ENCODE results near the gene MIA. TPM values are rescaled to one million over a fixed set of nuclear protein-coding genes. Genes with fewer than 3 reads are reported as not detected.
"Not testable (repeated sequence)": the region's sequence is repeated elsewhere in the genome, so short reads cannot be mapped to it uniquely, and the experiment has no call there.

Gene MIA
- total and polyA plus RNA-seq, 12 donors: 0.63 to 2.4 (median 1.1) TPM; not detected in 5

GRCh38 chr19:40783711-40784110, 8.4 kb downstream of the MIA start:
- Histone ChIP-seq H3K4me1 (peaks cover 4 to 11% (median 6%) of the 10 kb centered on the region in 9 donors), H3K9me3 (no peaks in the 10 kb centered on the region), H3K4me3 (no peak overlapping the region), H3K27ac (no peak overlapping the region), H3K27me3 (no peaks in the 10 kb centered on the region), H3K36me3 (peaks cover 0 to 58% (median 0%) of the 10 kb centered on the region in 9 donors)
- ATAC-seq (no peak), DNase-seq (no peak)
- intact Hi-C loops (cut with DNase I): no loop called here
- WGBS, 2 donors: 95 to 98% methylated on average over 14 of the region's 14 CpGs
- TF ChIP-seq, protein P1, sequence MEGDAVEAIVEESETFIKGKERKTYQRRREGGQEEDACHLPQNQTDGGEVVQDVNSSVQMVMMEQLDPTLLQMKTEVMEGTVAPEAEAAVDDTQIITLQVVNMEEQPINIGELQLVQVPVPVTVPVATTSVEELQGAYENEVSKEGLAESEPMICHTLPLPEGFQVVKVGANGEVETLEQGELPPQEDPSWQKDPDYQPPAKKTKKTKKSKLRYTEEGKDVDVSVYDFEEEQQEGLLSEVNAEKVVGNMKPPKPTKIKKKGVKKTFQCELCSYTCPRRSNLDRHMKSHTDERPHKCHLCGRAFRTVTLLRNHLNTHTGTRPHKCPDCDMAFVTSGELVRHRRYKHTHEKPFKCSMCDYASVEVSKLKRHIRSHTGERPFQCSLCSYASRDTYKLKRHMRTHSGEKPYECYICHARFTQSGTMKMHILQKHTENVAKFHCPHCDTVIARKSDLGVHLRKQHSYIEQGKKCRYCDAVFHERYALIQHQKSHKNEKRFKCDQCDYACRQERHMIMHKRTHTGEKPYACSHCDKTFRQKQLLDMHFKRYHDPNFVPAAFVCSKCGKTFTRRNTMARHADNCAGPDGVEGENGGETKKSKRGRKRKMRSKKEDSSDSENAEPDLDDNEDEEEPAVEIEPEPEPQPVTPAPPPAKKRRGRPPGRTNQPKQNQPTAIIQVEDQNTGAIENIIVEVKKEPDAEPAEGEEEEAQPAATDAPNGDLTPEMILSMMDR (IDR thresholded peaks at IDR 0.05): no peak

GRCh38 chr19:40784146-40784545, 8.8 kb downstream of the MIA start:
- H3K27me3 ChIP-seq; H3K9me3 ChIP-seq; intact Hi-C loops (cut with DNase I); H3K4me3 ChIP-seq; H3K27ac ChIP-seq; H3K4me1 ChIP-seq; ATAC-seq; DNase-seq: not testable (repeated sequence)
- H3K36me3 ChIP-seq: peaks cover 0 to 62% (median 0%) of the 10 kb centered on the region in 9 donors
- WGBS, 2 donors: 93 to 98% methylated on average over 2 of the region's 2 CpGs

- no peak for ATAC-seq
- peaks cover 0 to 68% (median 0%) of the 10 kb centered on the region in 9 donors for H3K36me3 ChIP-seq
- TF ChIP-seq, protein P1 (IDR thresholded peaks at IDR 0.05): no peak
These were observed 10.2 kb downstream of the MIA start for GRCh38 chr19:40785526-40785925.

GRCh38 chr19:40786060-40787037, 11.0 kb downstream of the MIA start:
- Histone ChIP-seq H3K4me3 (no peak overlapping the region), H3K27me3 (no peaks in the 10 kb centered on the region), H3K27ac (no peak overlapping the region), H3K36me3 (peaks cover 0 to 74% (median 0%) of the 10 kb centered on the region in 9 donors), H3K4me1 (no peaks in the 10 kb centered on the region), H3K9me3 (no peaks in the 10 kb centered on the region)
- ATAC-seq: peak in 1 of 8 donors; percentile 46
- TF ChIP-seq, protein P1 (IDR thresholded peaks at IDR 0.05): no peak
- no peak for DNase-seq
- WGBS, 2 donors: 92 to 95% methylated on average over 25 of the region's 25 CpGs
- intact Hi-C loops (cut with DNase I): no loop called here

More at GRCh38 chr19:40785526-40785925, 10.2 kb downstream of the MIA start:
- no peaks in the 10 kb centered on the region for H3K27me3 ChIP-seq
- 60 to 64% methylated on average over 1 of the region's 1 CpG for WGBS, 2 donors
- DNase-seq: no peak
- no peak overlapping the region for H3K4me3 ChIP-seq
- no peak overlapping the region for H3K27ac ChIP-seq
- no peaks in the 10 kb centered on the region for H3K9me3 ChIP-seq
- no peaks in the 10 kb centered on the region for H3K4me1 ChIP-seq
- intact Hi-C loops (cut with DNase I): no loop called here
